ENCODE results near the gene TSPEAR.

GRCh38 chr21:44456915-44457736 is 254.2 kb downstream of the TSPEAR start:
- TF ChIP-seq CTCF (IDR thresholded peaks at IDR 0.05) (no peak), POLR2AphosphoS5 (IDR thresholded peaks at IDR 0.05) (no peak), EP300 (IDR thresholded peaks at IDR 0.05) (no peak), POLR2A (IDR thresholded peaks at IDR 0.05; ENCODE audit: low read depth) (no peak)
